GOT3 (cell line): ENCODE measurements around the gene ADCY3.

ENCODE experiments used
- DNase-seq: peaks from one replicate; lab custom pipeline; 2025; ENCODE audit warnings: mixed read lengths; lab: John Stamatoyannopoulos, UW

ADCY3 gene

DNA sequence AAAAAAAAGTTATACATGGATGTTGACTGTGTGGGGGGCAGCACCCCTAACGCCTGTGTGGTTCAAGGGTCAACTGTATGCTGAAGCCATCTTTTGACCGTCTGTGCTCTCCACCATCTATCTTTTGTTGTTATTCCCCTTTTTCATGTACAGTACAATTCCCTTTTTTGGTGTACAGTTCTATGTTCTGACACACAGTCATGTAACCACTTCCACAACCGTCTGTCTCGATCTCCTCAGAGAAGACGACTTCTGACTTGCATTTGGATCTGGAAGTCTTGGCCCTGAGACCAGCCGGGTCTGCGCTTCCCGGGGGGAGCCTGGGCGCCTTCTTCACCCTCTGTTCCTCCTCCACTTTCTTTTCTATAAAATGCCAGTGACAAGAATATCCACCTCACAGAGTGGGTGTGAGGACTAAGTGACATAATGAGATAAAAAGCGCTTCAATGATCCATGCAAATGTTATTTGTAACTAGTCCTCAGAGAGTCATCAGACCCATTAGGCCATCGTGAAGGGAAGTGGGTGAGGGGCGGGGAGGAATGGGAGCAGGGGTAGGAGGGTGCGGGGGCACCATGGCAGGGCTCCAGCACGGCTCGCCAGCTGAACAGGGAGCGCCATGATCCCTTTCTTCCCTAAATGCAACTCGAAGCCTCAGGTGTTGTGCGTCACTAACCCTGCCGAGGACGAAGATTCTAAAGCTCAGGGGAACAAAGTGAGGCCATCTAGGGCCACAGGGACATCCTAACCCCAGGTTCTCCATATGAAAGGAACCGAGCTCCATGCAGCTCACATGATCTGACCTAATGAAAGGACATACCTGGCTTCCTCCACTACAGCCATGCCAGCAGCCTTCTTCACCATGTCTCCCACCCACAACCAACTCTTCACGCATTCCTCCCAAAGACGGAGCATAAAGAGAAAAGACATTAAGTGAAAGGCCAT lies 16.6 kb downstream of the ADCY3 start:
- DNase-seq, result no peak

DNA sequence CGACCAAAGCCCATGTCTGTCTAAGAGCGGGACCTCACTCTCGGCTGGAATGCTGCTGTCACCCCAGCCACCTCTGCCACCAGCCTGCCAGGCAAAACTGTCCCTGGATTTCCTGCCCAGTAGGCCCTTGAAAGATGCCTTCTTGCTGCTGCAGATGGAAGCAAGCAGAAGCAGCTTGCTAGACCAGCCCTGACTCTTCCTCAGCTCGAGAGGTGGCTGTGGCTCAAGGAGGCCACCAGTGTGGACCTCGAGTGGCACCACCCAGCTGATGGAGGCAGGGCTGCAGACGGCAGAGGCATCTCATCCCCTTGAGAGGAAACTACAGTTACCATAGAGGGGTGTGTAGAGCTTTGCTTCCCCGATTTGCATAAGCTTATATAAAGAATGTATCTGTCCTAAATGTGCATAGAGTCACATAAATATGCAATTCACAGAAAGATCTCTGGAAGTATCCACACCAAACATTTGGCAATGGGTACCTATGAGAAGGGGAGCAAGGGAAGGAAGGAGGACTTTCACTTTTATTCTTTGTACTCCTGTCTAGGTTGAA lies 20.6 kb downstream of the ADCY3 start:
- DNase-seq, result no peak

DNA sequence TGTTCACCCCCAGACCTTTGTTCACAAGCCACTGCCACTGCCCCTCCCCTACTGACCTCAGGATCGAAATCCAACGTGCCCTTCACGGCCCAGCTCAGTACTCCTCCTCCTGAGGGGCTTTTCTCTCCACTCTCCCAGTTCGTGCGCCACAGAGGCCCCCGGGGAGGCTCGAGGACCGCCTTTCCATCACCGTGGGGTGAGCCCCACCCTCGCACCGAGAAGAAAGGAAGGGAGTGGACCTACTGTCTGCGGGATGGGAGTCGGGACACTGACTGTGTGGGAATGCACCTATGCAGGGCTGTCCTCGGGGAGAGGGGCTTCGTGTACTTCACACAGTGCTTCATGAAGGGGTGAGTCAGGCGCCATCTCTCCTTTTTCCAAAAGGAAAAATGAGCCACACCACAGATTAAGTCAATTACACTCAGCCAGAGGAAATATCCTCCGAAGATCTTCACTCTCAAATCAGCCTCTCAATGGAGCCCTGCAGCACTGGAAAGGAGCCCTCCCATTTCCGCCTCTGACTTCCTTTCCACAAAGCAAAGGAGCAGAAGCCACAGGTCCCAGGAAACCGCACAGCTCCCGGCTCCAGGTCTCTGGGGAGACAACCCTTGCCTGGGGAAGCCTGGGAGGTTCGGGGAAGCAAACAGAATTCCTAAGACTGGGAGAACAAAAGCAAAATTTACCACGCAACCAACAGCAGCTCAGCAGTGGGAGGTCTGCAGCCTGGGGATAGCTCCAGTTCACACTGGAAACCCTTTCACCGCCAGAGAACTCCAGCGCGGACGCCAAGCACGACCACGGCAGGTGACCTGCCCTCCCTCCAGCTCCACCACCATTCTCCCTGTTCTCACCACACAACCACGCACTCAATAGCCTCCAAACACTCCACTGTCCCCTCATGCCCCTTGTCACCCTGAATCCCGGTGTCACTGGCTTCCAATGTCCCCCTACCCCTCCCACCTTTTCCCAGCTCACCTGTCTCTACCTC lies 21.6 kb downstream of the ADCY3 start:
- DNase-seq, result no peak

DNA sequence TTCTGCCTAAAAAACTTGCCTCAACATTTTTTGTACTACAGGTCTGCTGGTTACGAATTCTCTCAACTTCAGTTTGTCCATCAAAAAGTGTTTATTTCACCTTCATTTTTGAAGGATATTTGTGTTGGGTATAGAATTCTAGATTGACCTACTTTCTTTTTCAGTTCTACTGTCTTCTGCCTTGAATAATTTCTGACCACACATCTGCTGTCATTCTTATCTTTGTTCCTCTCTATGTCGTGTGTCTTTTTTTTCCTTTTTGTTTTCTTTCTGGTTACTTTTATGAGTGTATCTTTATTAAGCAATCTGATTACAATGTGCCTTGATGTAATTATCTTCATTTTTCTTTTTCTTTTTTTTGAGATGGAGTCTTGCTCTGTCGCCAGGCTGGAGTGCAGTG lies 25.3 kb downstream of the ADCY3 start:
- DNase-seq, result no peak

DNA sequence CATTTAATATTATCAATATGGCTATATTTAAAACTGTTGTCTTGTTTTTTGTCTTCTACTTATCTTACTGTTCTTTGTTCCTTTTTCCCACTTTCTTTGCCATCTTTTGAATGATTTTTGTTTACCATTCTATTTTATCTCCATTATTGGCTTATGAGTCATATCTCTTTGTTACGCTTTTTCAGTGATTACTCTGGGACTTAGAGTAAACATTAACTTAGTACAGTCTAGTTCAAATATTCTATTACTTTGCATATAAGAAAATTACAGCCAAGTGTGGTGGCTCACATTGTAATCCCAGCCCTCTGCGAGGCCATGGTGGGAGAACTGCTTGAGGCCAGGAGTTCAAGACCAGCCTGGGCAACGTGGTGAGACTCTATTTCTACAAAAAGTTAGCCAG lies 26.1 kb downstream of the ADCY3 start:
- DNase-seq, result no peak

DNA sequence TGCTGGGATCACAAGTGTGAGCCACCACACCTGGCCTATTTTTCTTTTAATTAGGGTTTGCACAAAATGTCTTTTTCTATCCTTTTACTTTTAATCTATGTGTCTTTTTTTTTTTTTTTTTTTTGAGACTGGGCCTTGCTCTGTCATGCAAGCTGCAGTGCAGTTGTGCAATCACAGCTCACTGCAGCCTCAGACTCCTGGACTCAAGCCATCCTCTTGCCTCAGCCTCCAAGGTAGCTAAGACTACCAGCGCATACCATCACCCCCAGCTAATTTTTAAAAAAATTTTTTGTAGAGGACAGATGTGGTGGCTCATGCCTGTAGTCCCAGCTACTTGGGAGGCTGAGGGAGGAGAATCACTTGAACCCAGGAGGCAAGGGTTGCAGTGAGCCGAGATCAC lies 27.1 kb downstream of the ADCY3 start:
- DNase-seq, result no peak

DNA sequence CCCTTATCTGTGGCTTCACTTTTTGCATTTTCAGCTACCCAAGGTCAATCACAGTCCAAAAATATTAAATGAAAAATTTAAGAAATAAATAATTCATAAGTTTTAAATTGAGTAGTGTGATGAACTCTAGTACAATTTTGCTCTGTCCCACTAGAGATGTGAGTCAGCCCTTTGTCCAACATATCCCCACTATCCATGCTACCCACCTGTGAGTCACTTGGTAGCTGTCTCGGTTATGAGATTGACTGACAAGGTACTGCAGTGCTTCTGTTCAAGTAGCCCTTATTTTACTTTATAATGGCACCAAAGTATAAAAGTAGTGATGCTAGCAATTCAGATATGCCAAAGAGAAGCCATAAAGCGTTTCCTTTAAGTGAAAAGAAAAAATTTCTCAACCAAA lies 28.8 kb downstream of the ADCY3 start:
- no peak for DNase-seq

DNA sequence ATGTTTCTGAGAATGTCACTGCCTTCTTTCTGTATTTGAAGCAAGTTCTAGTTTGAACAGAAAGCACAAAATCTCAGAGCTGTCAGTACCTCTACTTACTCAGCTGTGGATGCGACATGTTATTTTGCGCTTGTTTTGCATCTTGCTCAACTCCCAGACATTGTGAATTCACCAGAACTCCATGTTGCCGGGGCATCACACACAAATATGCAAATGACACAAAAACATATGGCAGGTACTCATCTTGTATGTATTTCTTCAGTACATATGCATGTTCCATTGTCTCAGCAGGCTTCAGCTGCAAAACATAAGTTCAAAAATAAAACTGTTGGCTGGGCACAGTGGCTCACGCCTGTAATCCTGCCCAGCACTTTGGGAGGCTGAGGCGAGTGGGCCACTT lies 30.8 kb downstream of the ADCY3 start:
- DNase-seq, result no peak

DNA sequence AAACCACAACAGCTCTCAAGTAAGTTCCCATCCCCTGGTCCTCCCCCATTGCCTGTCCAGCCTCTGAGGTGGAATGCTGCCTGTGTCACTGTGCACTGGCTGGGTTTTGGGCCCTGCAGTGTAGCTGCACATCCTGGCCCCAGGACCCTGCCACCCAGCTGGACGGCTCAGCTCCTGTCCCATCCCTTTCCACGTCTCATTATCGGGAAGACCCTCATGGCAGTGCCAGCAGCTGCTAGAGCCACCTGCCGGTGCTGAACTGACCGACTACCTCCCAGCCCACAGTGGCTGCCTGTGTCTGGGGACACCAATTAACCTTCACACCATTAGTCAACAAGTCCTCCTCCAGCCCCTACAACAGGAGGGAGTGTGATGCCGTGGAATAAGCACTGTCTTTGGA lies 31.9 kb downstream of the ADCY3 start:
- no peak for DNase-seq

DNA sequence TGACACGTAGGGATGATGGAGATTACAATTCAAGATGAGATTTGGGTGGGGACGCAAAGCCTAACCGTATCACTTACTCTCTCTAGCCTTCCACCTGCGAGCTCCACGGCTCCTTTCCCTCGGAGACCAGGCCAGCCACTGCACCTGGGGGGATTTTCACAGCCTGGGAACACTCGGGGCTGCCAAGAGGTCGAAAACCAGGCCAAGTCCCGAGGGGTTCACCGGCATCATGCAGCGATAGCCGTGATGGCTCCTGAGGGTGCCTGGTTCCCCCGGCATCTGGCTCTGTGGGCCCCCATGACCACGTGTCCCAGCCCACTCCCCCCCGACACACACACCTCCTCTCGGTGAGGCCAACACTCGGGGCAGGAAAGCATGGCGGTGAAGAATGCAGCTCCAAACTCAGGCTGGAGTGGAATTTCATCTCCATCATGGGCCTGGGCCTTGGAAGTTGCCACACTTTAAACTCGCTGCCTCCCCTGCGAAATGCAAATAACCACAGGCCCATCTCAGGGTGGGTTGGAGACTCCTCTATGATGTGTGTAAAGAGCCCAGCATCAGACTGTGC lies 32.6 kb downstream of the ADCY3 start:
- DNase-seq, result no peak

DNA sequence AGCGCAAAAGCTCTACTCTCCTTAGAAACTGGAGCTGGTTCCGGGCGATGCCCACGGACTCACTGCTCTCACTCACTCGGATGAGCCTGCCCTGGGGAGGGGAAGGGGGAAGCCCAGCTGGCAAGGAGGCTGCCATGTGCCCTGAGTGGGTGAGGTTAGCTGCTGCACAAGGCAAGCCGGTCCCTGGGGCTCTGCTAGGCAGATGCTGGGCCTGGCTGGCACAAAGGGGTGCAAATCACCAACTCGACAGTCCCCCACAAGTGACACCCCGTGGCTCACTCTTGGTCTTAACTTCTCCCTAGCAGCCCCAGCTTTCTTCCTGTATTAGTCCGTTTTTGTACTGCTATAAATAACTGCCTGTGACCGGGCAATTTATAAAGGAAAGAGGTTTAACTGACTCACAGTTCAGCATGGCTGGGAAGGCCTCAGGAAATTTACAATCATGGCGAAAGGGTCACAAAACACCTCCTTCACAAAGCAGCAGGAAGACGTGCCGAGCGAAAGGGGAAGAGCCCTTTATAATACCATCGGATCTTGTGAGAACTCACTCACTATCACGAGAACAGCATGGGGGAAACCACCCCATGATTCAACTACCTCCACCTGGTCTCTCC lies 33.2 kb downstream of the ADCY3 start:
- no peak for DNase-seq

DNA sequence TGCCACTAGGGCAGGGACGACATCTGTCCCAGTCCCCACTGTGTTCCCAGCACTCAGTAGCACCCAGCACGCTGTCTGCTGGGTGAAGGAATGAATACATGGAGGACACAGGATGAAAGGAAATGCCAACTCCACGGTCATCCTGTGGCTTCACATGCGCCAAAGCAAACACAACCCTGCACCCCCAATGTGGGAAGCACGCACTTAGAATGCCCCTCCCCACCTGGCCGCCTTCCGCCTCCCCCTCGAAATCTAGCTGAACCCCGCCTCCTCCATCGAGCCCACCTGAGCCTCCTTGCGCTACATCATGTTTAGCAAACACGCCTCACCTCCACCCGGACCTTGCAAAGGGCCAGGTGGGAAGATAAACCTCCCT lies 33.9 kb downstream of the ADCY3 start:
- no peak for DNase-seq

DNA sequence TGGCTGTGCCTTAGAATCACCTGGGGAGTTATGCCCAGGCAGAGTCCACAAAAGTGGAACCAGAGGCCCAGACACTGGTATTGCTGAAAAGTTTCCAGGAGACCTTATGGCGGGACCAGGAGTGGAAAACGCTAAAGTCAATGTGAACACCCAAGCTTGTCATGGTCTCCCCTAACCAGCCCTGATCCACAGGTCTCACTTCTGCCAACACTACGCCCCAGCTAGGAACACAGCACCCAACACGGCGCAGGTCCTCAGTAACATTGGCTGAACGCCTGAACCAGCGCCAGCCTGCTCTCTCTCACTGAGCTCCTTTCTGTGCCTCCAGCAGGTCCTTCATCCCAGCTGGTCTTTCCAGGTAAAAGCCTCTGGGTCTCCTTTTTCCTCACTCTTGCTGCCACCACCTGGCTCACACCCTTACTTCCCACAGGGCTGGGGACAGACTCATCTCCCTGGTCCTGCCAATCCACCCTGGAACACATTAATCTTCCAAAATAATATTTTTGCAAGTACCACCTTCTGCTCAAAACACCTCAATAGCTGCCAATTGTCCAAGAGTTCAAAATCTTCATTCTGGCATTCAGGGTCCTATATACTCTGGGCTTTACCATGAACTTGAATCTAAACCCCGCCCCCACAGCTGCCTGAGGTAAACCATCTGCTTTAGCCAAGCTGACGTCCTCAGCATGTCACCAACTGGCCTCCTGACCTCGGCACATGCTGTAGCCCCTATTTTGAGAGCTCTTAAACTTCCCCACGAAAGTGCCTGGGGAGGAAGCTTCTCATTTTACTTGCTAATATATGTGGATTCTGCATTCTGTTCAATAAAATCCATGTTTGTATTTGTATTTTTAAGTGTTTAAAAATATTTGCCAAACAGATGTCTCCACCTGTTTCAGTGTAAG lies 34.6 kb downstream of the ADCY3 start:
- DNase-seq, result no peak

DNA sequence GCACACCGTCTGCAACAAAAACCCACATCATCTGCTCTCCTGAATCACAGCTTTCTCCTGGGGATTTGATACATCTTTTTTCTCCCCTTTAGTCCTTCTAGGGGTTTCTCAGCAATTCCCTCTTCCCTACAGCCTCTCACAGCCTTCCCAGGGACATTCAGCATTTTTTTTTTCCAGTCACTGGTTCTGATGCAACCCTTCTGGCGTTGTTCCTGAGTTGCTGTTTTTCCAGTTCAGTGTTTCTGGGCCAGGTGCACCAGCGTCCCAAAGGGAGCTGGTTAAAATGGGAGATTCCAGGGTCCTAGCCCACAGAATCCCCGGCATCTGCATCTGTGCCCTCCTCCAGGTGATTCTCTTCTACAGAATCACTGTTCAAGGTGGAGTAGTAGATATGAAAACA lies 36.1 kb downstream of the ADCY3 start:
- no peak for DNase-seq

DNA sequence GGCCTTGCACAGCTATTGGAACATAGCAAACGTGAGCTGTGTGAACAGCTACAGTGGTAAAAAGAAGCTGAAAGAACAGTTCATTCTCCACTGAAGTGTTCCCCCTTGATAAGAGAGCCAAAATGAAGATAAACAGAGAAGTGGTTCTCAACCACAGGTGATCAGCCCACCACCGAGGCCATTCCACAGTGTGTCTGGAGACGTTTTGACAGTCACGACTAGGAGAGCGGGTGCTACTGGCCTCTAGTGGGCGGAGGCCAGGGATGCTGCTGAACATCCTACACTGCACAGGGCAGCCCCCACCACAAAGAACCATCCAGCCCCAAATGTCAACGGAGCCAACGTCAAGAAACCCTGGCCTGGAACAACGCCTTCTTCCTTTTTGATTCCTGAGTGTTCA lies 38.4 kb downstream of the ADCY3 start:
- DNase-seq, result no peak

DNA sequence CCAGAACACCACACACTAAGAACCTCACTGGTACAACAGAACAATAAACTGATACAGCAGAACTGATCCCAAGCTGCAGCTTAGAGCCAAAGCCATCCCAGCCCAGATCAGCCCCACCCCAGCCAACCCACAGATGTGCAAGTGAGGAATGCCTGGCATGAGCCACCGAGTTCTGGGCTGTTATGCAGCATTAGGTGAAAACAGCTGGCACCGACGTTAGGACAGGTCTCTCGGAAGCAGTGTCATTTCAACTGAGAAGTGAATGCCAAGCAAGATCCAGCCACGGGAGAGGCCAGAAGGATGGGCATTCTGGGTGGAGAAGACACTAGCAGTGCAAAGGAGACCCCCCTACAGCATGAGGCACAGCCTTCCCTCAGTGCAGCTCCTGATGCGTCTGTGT lies 38.9 kb downstream of the ADCY3 start:
- DNase-seq, result no peak

DNA sequence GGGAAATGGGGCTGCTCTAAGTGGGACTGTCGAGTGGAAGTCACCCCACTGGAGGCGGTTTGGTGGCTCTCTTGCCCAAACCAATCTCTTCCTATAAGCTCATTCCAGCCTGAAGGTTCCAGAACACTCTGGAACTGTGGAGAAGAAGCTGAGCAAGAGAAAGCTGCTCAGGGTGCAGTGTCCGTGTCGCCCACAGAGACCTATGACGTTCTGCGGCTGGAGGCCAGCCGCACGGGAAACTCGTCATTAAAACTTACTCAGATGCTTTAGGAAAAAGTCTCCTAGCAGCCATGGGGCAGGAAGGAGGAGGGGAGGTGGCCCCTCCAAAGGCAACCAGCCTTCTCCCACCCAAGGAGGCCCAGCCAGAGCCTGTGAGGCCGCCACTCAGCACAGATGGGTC lies 41.7 kb downstream of the ADCY3 start:
- no peak for DNase-seq

DNA sequence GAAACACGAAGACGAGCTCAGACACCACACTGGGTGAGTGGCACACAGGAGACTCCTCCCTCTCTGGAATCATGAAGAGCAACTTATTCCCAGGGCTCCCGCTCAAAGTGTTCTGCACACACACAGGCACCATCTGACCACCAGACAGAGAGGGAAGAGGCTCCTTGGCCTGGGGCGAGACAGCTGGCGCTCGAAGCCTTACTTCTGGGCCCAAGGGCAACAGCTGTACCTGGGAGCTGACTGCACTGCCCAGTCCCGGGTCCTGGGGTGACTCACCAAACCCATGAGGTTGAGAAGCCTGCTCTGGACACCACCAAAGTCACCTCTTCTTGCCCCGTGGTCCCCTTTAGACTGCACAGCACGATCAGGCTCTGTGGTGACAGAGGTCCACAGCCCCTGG lies 42.4 kb downstream of the ADCY3 start:
- no peak for DNase-seq

DNA sequence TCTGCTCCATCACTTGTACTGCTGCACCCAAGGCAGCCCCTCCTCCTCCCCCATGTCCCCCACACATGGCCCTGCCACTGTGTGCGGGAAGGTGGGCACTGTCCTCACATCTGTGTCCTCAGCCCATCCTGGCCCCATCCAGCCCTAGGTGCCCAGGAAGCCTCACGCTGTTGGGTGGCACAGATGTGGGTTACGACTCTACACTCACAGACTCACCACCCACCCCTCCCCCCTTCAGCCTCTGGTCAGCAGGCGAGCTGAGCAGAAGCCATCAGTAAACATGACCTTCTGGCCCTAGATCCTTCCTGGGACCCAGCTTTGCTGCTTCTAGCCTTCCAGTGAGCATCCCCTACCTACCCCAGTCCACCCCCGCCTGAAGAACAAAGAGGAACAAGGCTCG lies 43.0 kb downstream of the ADCY3 start:
- no peak for DNase-seq

DNA sequence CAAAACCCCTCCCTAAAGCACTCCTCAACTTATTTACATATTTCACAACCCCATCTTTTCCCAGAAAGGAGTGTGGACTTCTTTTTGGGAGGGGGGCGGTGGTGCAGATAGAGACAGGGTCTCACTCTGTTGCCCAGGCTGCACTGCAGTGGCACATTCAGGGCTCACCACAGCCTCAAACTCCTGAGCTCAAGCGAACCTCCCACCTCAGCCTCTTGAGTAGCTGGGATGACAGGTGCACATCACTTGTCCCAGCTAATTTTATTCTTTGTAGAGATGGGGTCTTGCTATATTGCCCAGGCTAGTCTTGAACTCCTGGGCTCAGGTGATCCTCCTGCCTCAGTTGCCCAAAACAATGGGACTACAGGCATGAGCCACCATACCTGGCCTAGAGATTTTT lies 44.1 kb downstream of the ADCY3 start:
- DNase-seq, result no peak

DNA sequence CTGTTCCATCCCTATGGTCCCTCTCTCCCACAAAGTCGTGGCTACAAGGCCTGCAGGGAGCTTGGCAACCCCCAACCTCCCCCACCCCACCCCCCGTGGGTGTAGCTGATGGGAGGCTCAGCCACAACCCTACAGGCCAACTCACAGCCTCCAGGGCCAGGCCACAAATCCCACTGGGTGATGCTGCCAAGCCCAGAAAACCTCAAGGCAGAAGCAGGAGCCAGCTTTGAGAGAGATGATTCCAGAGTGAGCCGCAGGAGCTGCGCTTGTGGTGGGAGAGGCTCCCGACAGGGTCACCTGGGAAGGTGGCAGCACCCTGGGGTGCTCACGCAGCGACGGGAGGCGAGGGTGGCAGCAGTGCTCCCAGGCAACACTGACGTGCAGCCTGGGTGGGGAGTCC lies 44.8 kb downstream of the ADCY3 start:
- DNase-seq, result no peak
